Thyroid gland (tissue), 4 donors: Measurements from ENCODE around the gene PRDM11. TPM values are rescaled to one million over a fixed set of nuclear protein-coding genes. Genes with fewer than 3 reads are reported as not detected.

ENCODE experiments used
- DNase-seq, 2 donors: peaks; one replicate each; pipeline ENCODE4 v3.0.0-alpha.2; 2019
- H3K27ac ChIP-seq, 3 donors: fragments of 200-600 bp; sonication (generic); 1 replicate in 2 of 3; 2 replicates in 1 of 3; pipeline ENCODE4 v1.5.1; 2016 to 2019; ENCODE audit warnings: mild to moderate bottlenecking in 1 of 3, moderate library complexity in 1 of 3
- H3K27me3 ChIP-seq: fragments of 200-600 bp; sonication (generic); one replicate; pipeline ENCODE4 v1.5.1; 2019
- H3K36me3 ChIP-seq, 2 donors: fragments of 200-600 bp; sonication (generic); one replicate each; pipeline ENCODE4 v1.5.1; 2016 to 2019
- H3K4me1 ChIP-seq, 2 donors: fragments of 200-600 bp; sonication (generic); one replicate each; pipeline ENCODE4 v1.5.1; 2017 to 2019
- H3K4me3 ChIP-seq, 3 donors: fragments of 200-600 bp; sonication (generic); replicated peaks in 1 of 3; 1 replicate in 2 of 3; 2 replicates in 1 of 3; pipeline ENCODE4 v1.5.1; 2016; ENCODE audit warnings: mild to moderate bottlenecking in 1 of 3
- H3K9me3 ChIP-seq: fragments of 200-600 bp; sonication (generic); one replicate; pipeline ENCODE4 v1.5.1; 2017
- CTCF ChIP-seq, 6 experiments: fragments of 200-600 bp in 3 of 6; fragments of 450-650 bp in 3 of 6; sonication (generic) in 3 of 6; IDR thresholded peaks; one replicate each; pipeline ENCODE4 v1.5.1; 2016 to 2019; ENCODE audit warnings: antibody characterized with exemption in 6 of 6, mild to moderate bottlenecking in 2 of 6, inconsistent platforms in 1 of 6, moderate library complexity in 1 of 6
- POLR2A ChIP-seq, 2 donors: fragments of 450-650 bp; IDR thresholded peaks; one replicate each; pipeline ENCODE4 v1.6.1; 2017; ENCODE audit warnings: antibody characterized with exemption in 2 of 2, mild to moderate bottlenecking in 2 of 2, moderate library complexity in 1 of 2
- WGBS, 2 donors: methylation state at CpG; one replicate each; pipeline ENCODE4 v1.1.5; 2017; 5-methylcytosine and 5-hydroxymethylcytosine counted together
- intact Hi-C: fragments of 100-400 bp; cut with DNase I; formaldehyde crosslinking; loops from one replicate; pipeline ENCODE4 v1.15.1; 2023
- total RNA-seq, 4 donors: library from RNA; depleted of rRNA; stranded (reverse); fragments of >200 nt; gene quantifications; one replicate each; pipeline ENCODE4 v1.2.3, GENCODE V29; 2016

The PRDM11 gene
- total RNA-seq, 4 donors from 2014 or later = 8.6 to 53.3 (median 31.0) TPM

GRCh38 chr11:45165386-45165785 lies 18.9 kb downstream of the PRDM11 start:
- DNase-seq = no peak
- WGBS, 2 donors = 93 to 94% methylated on average over 9 of the region's 9 CpGs
- H3K27me3 ChIP-seq = no peaks in the 10 kb centered on the region
- no peak overlapping the region for H3K27ac ChIP-seq
- no peaks in the 10 kb centered on the region for H3K9me3 ChIP-seq
- intact Hi-C loops = no loop called here
- peaks cover 26 to 47% of the 10 kb centered on the region in 2 donors for H3K4me1 ChIP-seq
- no peak overlapping the region for H3K4me3 ChIP-seq
- TF ChIP-seq CTCF (IDR thresholded peaks at IDR 0.05) = no peak
- TF ChIP-seq POLR2A (IDR thresholded peaks at IDR 0.05) = no peak
- no peaks in the 10 kb centered on the region for H3K36me3 ChIP-seq

GRCh38 chr11:45165806-45166603 lies 19.6 kb downstream of the PRDM11 start:
- 93 to 94% methylated on average over 5 of the region's 5 CpGs for WGBS, 2 donors
- Histone ChIP-seq H3K27ac (no peak overlapping the region), H3K4me3 (no peak overlapping the region), H3K36me3 (no peaks in the 10 kb centered on the region), H3K27me3 (no peaks in the 10 kb centered on the region), H3K4me1 (peaks cover 25 to 46% of the 10 kb centered on the region in 2 donors), H3K9me3 (no peaks in the 10 kb centered on the region)
- TF ChIP-seq CTCF (IDR thresholded peaks at IDR 0.05) = no peak
- no peak for TF ChIP-seq POLR2A (IDR thresholded peaks at IDR 0.05)
- DNase-seq = no peak
- intact Hi-C loops = no loop called here

GRCh38 chr11:45166604-45166897 lies 20.1 kb downstream of the PRDM11 start:
- TF ChIP-seq CTCF (IDR thresholded peaks at IDR 0.05) (no peak), POLR2A (IDR thresholded peaks at IDR 0.05) (no peak)
- Histone ChIP-seq H3K27ac (no peak overlapping the region), H3K4me1 (peaks cover 19 to 40% of the 10 kb centered on the region in 2 donors), H3K36me3 (no peaks in the 10 kb centered on the region), H3K9me3 (no peaks in the 10 kb centered on the region), H3K4me3 (no peak overlapping the region), H3K27me3 (no peaks in the 10 kb centered on the region)
- intact Hi-C loops = no loop called here
- DNase-seq = no peak
- WGBS, 2 donors = 80 to 85% methylated on average over 4 of the region's 4 CpGs

GRCh38 chr11:45167283-45167682 lies 20.8 kb downstream of the PRDM11 start:
- Histone ChIP-seq H3K4me1 (peaks cover 12 to 33% of the 10 kb centered on the region in 2 donors), H3K27ac (no peak overlapping the region), H3K4me3 (no peak overlapping the region), H3K36me3 (no peaks in the 10 kb centered on the region), H3K27me3 (no peaks in the 10 kb centered on the region), H3K9me3 (no peaks in the 10 kb centered on the region)
- intact Hi-C loops = no loop called here
- WGBS, 2 donors = 93 to 100% methylated on average over 2 of the region's 2 CpGs
- no peak for TF ChIP-seq POLR2A (IDR thresholded peaks at IDR 0.05)
- TF ChIP-seq CTCF (IDR thresholded peaks at IDR 0.05) = no peak
- no peak for DNase-seq

- peaks cover 7 to 25% of the 10 kb centered on the region in 2 donors for H3K4me1 ChIP-seq
- H3K27ac ChIP-seq = peak overlapping the region in 1 of 3 donors; percentile 33
- H3K27me3 ChIP-seq = no peaks in the 10 kb centered on the region
- intact Hi-C loops = no loop called here
- TF ChIP-seq POLR2A (IDR thresholded peaks at IDR 0.05) (no peak), CTCF (IDR thresholded peaks at IDR 0.05) (no peak)
- WGBS, 2 donors = 50 to 61% methylated on average over 10 of the region's 10 CpGs
- peak; percentile 78 to 84 for DNase-seq
- no peaks in the 10 kb centered on the region for H3K36me3 ChIP-seq
- H3K4me3 ChIP-seq = no peak overlapping the region
- H3K9me3 ChIP-seq = no peaks in the 10 kb centered on the region
Observed at GRCh38 chr11:45168366-45169130, 22.1 kb downstream of the PRDM11 start.
